HG03460 (cell line): ENCODE results near the gene FOXL3.

ENCODE experiments used
- ATAC-seq: cut with Tn5 transposase; IDR thresholded peaks from one replicate; pipeline ENCODE4 v1.9.1; 2021; ENCODE audit not compliant: unreplicated experiment

The FOXL3 gene

GRCh38 chr7:318878-319661 is 29.1 kb downstream of the FOXL3 start:
- no peak for ATAC-seq

- no peak for ATAC-seq
Measured at GRCh38 chr7:320297-320696, 30.3 kb downstream of the FOXL3 start.

GRCh38 chr7:322111-322671 is 32.2 kb downstream of the FOXL3 start:
- no peak for ATAC-seq

- no peak for ATAC-seq
Measured at GRCh38 chr7:322708-323111, 32.7 kb downstream of the FOXL3 start.

- ATAC-seq: no peak
Measured at GRCh38 chr7:323410-323809, 33.4 kb downstream of the FOXL3 start.

GRCh38 chr7:324011-324410 is 34.0 kb downstream of the FOXL3 start:
- ATAC-seq: no peak

GRCh38 chr7:325051-325798 is 35.3 kb downstream of the FOXL3 start:
- ATAC-seq: no peak

- no peak for ATAC-seq
Measured at GRCh38 chr7:325811-326210, 35.8 kb downstream of the FOXL3 start.

- no peak for ATAC-seq
Measured at GRCh38 chr7:326273-326672, 36.3 kb downstream of the FOXL3 start.

- ATAC-seq: no peak
Measured at GRCh38 chr7:326809-327232, 36.9 kb downstream of the FOXL3 start.

- ATAC-seq: no peak
Measured at GRCh38 chr7:327233-327931, 37.4 kb downstream of the FOXL3 start.

- ATAC-seq: no peak
Measured at GRCh38 chr7:327991-328702, 38.2 kb downstream of the FOXL3 start.

GRCh38 chr7:329691-330281 is 39.8 kb downstream of the FOXL3 start:
- no peak for ATAC-seq

GRCh38 chr7:330511-331230 is 40.7 kb downstream of the FOXL3 start:
- ATAC-seq: no peak

GRCh38 chr7:332020-332517 is 42.1 kb downstream of the FOXL3 start:
- no peak for ATAC-seq

GRCh38 chr7:332646-333392 is 42.8 kb downstream of the FOXL3 start:
- no peak for ATAC-seq

- ATAC-seq: no peak
Measured at GRCh38 chr7:333393-333764, 43.4 kb downstream of the FOXL3 start.

- ATAC-seq: no peak
Measured at GRCh38 chr7:334618-335357, 44.8 kb downstream of the FOXL3 start.
